ENCODE measurements around the gene HTR3C.
"Not testable (repeated sequence)": the region's sequence is repeated elsewhere in the genome, so short reads cannot be mapped to it uniquely, and the experiment has no call there.

The HTR3C gene

DNA sequence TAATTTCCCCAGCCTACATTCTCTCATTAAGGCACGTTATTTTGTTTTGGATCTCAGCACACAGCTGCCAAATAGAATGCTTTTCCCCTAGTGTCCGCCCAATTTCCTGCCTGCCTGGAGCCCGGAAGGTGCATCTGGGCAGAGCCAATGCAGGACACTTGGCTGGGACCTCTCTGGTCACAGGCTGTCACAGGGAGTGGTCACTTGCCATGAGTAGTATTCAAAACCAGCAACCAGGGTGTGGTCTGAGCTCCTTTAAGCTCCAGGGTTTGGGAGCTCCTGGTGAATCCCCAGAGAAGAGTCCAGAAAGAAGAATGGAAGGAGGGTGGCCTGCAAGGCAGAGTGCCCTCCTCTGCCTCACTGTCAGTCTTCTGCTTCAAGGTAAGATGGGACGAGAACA lies at the start of gene HTR3C:
HTR3C (plus strand) TSS at position 281 of the 400 bp plus-strand sequence; CDS start at position 315, 34 bp downstream.
- Mint-ChIP-seq H3K27me3 (peaks cover 26% of the 10 kb centered on the region), H3K27ac (ENCODE audit: low read depth) (no peak within 1 kb of the TSS), H3K36me3 (ENCODE audit: insufficient read depth) (no peaks in the 10 kb centered on the region), H3K4me3 (no peak within 1 kb of the TSS), H3K9me3 (no peaks in the 10 kb centered on the region), H3K4me1 (no peaks in the 10 kb centered on the region)
- DNase-seq (ENCODE audit: low spot score in 2 of 2) (no peak), ATAC-seq (replicated peaks; ENCODE audit: extremely low read depth, poor library complexity, severe bottlenecking) (no peak)

- H3K36me3 Mint-ChIP-seq (ENCODE audit: insufficient read depth), result peaks cover 10% of the 10 kb centered on the region
- no peak overlapping the region for H3K27ac Mint-ChIP-seq (ENCODE audit: low read depth)
- no peaks in the 10 kb centered on the region for H3K27me3 Mint-ChIP-seq
- H3K4me1 Mint-ChIP-seq, result no peaks in the 10 kb centered on the region
- H3K4me3 Mint-ChIP-seq, result no peak overlapping the region
- ATAC-seq (replicated peaks; ENCODE audit: extremely low read depth, poor library complexity, severe bottlenecking) (no peak), DNase-seq (ENCODE audit: low spot score in 2 of 2) (no peak)
- no peaks in the 10 kb centered on the region for H3K9me3 Mint-ChIP-seq
Observed at GRCh38 chr3:184003187-184003967, 49.5 kb upstream of the HTR3C start.

DNA sequence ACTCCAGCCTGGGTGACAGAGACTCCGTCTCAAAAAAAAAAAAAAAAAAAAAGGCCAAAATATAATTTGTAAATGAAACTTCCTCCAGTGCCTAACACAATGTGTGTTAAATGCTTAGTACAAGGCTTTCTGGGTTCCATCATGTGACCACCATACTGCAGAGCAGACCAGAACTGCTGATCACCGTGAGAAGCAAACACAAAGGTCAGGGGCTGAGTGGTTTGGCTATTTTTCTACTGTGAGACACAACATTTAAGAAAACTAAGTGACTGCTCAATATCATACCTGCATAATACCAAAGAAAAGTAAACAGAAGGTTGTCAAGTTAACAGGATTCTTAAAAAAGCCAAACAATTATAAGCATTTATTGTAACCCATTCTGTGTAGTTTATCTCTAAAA lies 48.4 kb upstream of the HTR3C start:
- no peak for ATAC-seq (replicated peaks; ENCODE audit: extremely low read depth, poor library complexity, severe bottlenecking)

GRCh38 chr3:184005941-184006507 lies 46.8 kb upstream of the HTR3C start:
- DNase-seq (ENCODE audit: low spot score in 2 of 2) (no peak), ATAC-seq (replicated peaks; ENCODE audit: extremely low read depth, poor library complexity, severe bottlenecking) (no peak)
- no peaks in the 10 kb centered on the region for H3K27me3 Mint-ChIP-seq
- no peaks in the 10 kb centered on the region for H3K9me3 Mint-ChIP-seq
- H3K27ac Mint-ChIP-seq (ENCODE audit: low read depth), result no peak overlapping the region
- no peak overlapping the region for H3K4me3 Mint-ChIP-seq
- peaks cover 12% of the 10 kb centered on the region for H3K36me3 Mint-ChIP-seq (ENCODE audit: insufficient read depth)
- no peaks in the 10 kb centered on the region for H3K4me1 Mint-ChIP-seq

More for the DNA sequence above, 48.4 kb upstream of the HTR3C start:
- no peak for DNase-seq (ENCODE audit: low spot score in 2 of 2)
- Mint-ChIP-seq H3K9me3 (no peaks in the 10 kb centered on the region), H3K4me3 (no peak overlapping the region), H3K27ac (ENCODE audit: low read depth) (no peak overlapping the region), H3K27me3 (no peaks in the 10 kb centered on the region), H3K36me3 (ENCODE audit: insufficient read depth) (peaks cover 9% of the 10 kb centered on the region), H3K4me1 (no peaks in the 10 kb centered on the region)

DNA sequence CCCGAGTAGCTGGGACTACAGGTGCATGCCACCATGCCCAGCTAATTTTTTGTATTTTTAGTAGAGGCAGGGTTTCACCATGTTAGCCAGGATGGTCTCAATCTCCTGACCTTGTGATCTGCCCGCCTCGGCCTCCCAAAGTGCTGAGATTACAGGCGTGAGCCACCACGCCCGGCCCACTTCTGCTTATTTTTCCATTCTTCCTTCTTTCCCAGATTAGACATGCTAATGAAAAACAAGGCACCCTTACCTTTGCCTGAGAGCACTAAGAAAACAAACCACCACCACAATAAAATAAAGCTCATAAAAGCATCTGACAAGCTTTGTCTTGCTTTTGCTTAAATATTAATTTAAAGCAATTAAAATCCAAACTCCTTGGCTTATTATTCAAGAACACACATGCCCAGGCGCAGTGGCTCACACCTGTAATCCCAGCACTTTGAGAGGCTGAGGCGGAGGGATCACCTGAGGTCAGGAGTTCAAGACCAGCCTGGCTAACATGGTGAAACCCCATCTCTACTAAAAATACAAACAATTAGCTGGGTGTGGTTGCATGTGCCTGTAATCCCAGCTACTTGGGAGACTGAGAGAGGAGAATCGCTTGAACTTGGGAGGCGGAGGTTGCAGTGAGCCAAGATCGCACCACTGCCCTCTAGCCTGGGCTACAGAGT lies 45.6 kb upstream of the HTR3C start:
- not testable (repeated sequence) for H3K4me1 Mint-ChIP-seq; DNase-seq (ENCODE audit: low spot score in 2 of 2); H3K4me3 Mint-ChIP-seq; ATAC-seq (replicated peaks; ENCODE audit: extremely low read depth, poor library complexity, severe bottlenecking); H3K27ac Mint-ChIP-seq (ENCODE audit: low read depth); H3K9me3 Mint-ChIP-seq; H3K27me3 Mint-ChIP-seq
- H3K36me3 Mint-ChIP-seq (ENCODE audit: insufficient read depth), result peaks cover 15% of the 10 kb centered on the region

DNA sequence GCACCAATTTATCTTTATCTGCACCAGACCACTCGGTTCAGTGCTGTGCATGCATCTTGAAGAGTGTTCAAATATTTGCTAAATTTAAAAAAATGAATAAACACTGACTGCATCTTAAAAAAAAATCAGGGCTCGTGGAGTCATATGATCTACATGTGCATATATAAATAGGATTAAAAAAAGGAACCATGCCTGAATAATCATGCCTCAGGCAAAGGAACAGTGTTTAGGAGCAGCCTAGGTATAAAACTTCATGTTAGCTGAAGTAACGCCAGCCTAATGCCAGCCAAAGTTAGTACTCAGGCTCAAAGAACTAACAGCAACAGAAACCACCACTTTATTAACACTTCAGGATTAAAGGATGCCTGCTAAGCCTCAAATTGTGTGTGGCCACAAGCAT lies 44.7 kb upstream of the HTR3C start:
- Mint-ChIP-seq H3K27me3 (no peaks in the 10 kb centered on the region), H3K9me3 (no peaks in the 10 kb centered on the region), H3K4me1 (no peaks in the 10 kb centered on the region), H3K27ac (ENCODE audit: low read depth) (no peak overlapping the region), H3K36me3 (ENCODE audit: insufficient read depth) (peaks cover 17% of the 10 kb centered on the region), H3K4me3 (no peak overlapping the region)
- no peak for ATAC-seq (replicated peaks; ENCODE audit: extremely low read depth, poor library complexity, severe bottlenecking)
- no peak for DNase-seq (ENCODE audit: low spot score in 2 of 2)

DNA sequence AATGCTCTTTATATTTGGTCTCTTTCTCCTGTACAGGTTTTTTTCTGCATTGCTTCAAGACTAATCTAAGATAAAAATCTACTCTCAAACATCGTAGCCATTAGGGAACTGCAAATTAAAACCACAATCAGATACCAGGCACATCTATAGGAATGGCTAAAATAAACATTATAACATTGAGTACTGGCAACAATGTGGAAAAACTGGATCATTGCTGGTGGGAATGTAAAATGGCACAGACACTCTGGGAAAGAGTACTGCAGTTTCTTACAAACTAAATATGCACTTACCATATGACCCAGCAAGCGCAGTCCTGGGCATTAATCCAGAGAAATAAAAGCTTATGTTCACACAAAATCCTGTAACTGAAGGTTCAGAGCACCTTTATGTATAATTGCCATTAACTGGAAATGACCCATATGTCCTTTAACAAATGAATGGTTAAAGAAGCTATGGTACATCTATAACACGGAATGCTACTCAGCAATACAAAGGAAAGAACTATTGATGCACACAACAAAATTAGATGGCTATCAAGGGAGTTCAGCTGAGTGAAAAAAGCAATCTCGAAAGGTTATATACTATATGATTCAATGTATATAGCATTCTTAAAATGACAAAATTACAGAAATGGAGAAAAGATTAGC lies 41.5 kb upstream of the HTR3C start:
- no peak overlapping the region for H3K4me3 Mint-ChIP-seq
- no peaks in the 10 kb centered on the region for H3K9me3 Mint-ChIP-seq
- ATAC-seq (replicated peaks; ENCODE audit: extremely low read depth, poor library complexity, severe bottlenecking) (no peak), DNase-seq (ENCODE audit: low spot score in 2 of 2) (no peak)
- H3K36me3 Mint-ChIP-seq (ENCODE audit: insufficient read depth), result peaks cover 20% of the 10 kb centered on the region
- H3K27ac Mint-ChIP-seq (ENCODE audit: low read depth), result no peak overlapping the region
- no peaks in the 10 kb centered on the region for H3K27me3 Mint-ChIP-seq
- H3K4me1 Mint-ChIP-seq, result peaks cover 8% of the 10 kb centered on the region

- Mint-ChIP-seq H3K27me3 (no peaks in the 10 kb centered on the region), H3K4me3 (no peak overlapping the region), H3K9me3 (no peaks in the 10 kb centered on the region), H3K36me3 (ENCODE audit: insufficient read depth) (peaks cover 17% of the 10 kb centered on the region), H3K4me1 (peaks cover 16% of the 10 kb centered on the region), H3K27ac (ENCODE audit: low read depth) (no peak overlapping the region)
- ATAC-seq (replicated peaks; ENCODE audit: extremely low read depth, poor library complexity, severe bottlenecking) (no peak), DNase-seq (ENCODE audit: low spot score in 2 of 2) (no peak)
Observed at GRCh38 chr3:184011937-184012889, 40.6 kb upstream of the HTR3C start.

GRCh38 chr3:184015381-184016019 lies 37.3 kb upstream of the HTR3C start:
- peak overlapping the region; percentile 99 for H3K4me3 Mint-ChIP-seq
- DNase-seq (ENCODE audit: low spot score in 2 of 2) (no peak), ATAC-seq (replicated peaks; ENCODE audit: extremely low read depth, poor library complexity, severe bottlenecking) (no peak)
- no peaks in the 10 kb centered on the region for H3K9me3 Mint-ChIP-seq
- no peak overlapping the region for H3K27ac Mint-ChIP-seq (ENCODE audit: low read depth)
- H3K4me1 Mint-ChIP-seq, result peaks cover 24% of the 10 kb centered on the region
- H3K36me3 Mint-ChIP-seq (ENCODE audit: insufficient read depth), result peaks cover 24% of the 10 kb centered on the region
- peaks cover 3% of the 10 kb centered on the region for H3K27me3 Mint-ChIP-seq

- DNase-seq (ENCODE audit: low spot score in 2 of 2) (no peak), ATAC-seq (replicated peaks; ENCODE audit: extremely low read depth, poor library complexity, severe bottlenecking) (no peak)
- H3K27ac Mint-ChIP-seq (ENCODE audit: low read depth), result no peak overlapping the region
- H3K9me3 Mint-ChIP-seq, result no peaks in the 10 kb centered on the region
- H3K27me3 Mint-ChIP-seq, result peaks cover 10% of the 10 kb centered on the region
- H3K4me1 Mint-ChIP-seq, result peaks cover 24% of the 10 kb centered on the region
- peak overlapping the region; percentile 99 for H3K4me3 Mint-ChIP-seq
- H3K36me3 Mint-ChIP-seq (ENCODE audit: insufficient read depth), result peaks cover 21% of the 10 kb centered on the region
Observed at GRCh38 chr3:184016169-184016570, 36.7 kb upstream of the HTR3C start.

DNA sequence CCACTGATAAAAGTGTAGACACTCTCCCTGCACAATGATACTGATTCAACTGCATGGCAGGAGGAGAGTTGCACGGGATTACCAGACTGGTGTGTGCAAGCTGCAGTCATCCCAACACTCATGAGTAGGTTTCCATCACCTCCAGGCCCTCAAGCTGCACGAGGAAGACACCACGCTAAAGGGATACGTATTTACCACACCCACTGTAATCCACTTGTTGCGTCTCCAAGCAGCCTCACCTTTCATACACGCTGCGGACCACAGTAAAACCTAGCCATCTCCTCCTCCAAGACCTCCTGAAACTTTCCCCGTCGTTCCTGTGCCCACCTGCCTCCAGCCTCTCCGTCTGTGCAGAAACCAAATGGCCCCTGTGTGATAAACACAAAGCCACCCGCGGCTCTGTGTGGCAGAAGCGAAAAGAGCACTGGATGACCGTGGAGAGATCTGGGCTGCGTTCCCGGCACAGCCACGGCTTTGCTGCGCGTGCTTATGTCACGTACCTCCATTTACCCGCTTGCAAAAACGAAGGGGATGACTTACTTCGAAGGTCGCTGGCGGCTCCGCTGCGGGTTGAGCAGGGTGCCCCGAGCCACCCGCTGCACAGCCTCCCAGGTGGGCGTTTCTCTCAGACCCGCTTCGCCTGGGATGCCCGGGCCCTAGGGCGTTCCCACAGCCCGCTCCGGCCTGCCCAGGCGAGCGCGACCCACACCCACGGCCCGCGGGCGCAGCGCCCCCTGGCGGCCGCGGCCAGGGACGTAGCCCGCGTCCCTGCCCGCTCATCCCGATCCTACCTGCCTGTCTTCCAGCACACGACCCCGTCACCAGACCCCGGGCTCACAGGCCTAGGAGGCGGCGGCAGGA lies 35.8 kb upstream of the HTR3C start:
- Mint-ChIP-seq H3K4me3 (peak overlapping the region; percentile 99), H3K27ac (ENCODE audit: low read depth) (peak overlapping the region; percentile 86), H3K4me1 (peaks cover 24% of the 10 kb centered on the region), H3K27me3 (peaks cover 12% of the 10 kb centered on the region), H3K9me3 (no peaks in the 10 kb centered on the region), H3K36me3 (ENCODE audit: insufficient read depth) (peaks cover 20% of the 10 kb centered on the region)
- DNase-seq (ENCODE audit: low spot score in 2 of 2) (peak in 1 of 2 donors; percentile 21), ATAC-seq (replicated peaks; ENCODE audit: extremely low read depth, poor library complexity, severe bottlenecking) (peak; percentile 69)
